NCI-H2227 (cell line): Measurements from ENCODE around the gene RAD23A.
A peak's percentile ranks its signal among the peaks of the same experiment; 100 is the strongest.
"Not testable (repeated sequence)": the region's sequence is repeated elsewhere in the genome, so short reads cannot be mapped to it uniquely, and the experiment has no call there.

Source experiments
- DNase-seq: peaks from one replicate; lab custom pipeline; 2025; ENCODE audit not compliant: unreplicated experiment; lab: John Stamatoyannopoulos, UW

The RAD23A gene

GRCh38 chr19:12937927-12938778 lies 7.5 kb upstream of the RAD23A start, which contains the start of gene CALR:
TSS of gene CALR (plus strand) at chr19:12938609. CDS start at chr19:12938680, 71 bp downstream.
- DNase-seq: peak; percentile 98

DNA sequence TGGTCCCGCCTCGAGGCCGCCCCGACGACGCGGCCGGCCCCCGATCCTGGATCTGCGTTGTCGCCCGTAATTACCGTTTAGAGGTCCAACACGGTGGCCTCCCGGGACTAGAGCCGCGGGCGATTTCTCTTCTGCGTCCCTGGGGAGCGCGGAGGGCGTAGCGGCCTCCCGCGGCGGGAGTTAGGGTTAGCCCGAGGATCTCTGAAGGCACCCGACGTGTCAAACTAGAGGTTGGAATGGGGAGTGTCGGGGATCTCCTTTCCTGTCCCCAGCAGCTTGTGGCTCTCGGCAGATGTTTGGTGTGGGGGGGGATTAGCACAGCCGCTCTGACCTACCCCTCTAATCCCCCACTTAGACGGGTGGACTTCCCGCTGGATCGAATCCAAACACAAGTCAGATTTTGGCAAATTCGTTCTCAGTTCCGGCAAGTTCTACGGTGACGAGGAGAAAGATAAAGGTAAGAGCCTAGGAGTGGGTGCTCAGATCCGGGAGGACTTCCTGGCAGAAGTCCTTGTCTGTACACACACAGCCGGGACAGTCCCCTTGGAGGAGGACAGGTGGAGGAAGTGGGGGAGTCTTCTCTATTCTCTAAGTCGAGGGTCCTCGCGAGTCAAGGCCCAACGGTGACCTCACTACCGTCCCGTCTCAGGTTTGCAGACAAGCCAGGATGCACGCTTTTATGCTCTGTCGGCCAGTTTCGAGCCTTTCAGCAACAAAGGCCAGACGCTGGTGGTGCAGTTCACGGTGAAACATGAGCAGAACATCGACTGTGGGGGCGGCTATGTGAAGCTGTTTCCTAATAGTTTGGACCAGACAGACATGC lies 6.7 kb upstream of the RAD23A start:
- peak; percentile 48 for DNase-seq

DNA sequence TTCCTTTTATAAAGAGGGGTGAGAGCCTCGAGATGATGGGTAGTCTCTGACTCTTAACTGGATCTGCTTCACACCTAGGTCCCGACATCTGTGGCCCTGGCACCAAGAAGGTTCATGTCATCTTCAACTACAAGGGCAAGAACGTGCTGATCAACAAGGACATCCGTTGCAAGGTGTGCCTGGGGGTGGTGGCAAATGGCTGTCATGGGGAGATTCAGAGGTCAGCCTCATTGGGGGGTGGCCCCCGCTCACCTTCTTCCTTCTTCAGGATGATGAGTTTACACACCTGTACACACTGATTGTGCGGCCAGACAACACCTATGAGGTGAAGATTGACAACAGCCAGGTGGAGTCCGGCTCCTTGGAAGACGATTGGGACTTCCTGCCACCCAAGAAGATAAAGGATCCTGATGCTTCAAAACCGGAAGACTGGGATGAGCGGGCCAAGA lies 5.7 kb upstream of the RAD23A start:
- DNase-seq: no peak

DNA sequence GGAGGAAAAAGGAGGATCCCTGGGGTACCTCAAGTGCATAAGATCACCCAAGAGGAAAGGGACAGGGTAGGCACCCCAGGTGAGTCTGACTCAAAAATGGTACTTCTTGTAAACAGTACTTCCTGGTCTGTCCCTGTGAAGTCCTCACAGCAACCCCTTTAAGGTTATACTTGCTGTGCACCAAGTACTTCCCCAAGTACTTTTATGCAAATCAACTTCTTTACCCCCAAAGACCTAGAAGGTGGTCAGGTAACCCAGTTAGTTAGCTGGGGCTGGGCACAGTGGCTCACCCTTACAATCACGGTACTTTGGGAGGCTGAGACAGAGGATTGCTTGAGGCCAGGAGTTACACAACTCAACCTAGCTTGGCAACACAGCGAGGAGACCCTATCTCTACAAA lies 4.8 kb upstream of the RAD23A start:
- DNase-seq: no peak

GRCh38 chr19:12943437-12944044 lies 2.1 kb upstream of the RAD23A start:
- DNase-seq: no peak

DNA sequence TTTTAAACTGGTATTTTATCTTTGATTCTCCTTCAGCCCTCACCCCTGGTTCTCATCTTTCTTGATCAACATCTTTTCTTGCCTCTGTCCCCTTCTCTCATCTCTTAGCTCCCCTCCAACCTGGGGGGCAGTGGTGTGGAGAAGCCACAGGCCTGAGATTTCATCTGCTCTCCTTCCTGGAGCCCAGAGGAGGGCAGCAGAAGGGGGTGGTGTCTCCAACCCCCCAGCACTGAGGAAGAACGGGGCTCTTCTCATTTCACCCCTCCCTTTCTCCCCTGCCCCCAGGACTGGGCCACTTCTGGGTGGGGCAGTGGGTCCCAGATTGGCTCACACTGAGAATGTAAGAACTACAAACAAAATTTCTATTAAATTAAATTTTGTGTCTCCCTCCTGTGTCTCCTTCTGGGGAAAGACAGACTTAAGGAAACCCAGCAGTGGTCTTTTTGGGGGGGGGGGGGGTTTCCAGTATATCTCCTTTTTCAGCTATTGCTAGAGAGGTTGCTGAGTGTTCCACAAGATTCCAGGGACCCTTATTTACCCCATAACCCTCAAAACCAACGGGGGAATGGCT lies 1.5 kb upstream of the RAD23A start:
- no peak for DNase-seq

GRCh38 chr19:12946092-12946721 lies 545 bp downstream of the RAD23A start:
- peak; percentile 73 for DNase-seq

GRCh38 chr19:12946731-12947496 lies 1.3 kb downstream of the RAD23A start:
- DNase-seq: no peak

- no peak for DNase-seq
These were observed 2.3 kb downstream of the RAD23A start for GRCh38 chr19:12947702-12948611.

DNA sequence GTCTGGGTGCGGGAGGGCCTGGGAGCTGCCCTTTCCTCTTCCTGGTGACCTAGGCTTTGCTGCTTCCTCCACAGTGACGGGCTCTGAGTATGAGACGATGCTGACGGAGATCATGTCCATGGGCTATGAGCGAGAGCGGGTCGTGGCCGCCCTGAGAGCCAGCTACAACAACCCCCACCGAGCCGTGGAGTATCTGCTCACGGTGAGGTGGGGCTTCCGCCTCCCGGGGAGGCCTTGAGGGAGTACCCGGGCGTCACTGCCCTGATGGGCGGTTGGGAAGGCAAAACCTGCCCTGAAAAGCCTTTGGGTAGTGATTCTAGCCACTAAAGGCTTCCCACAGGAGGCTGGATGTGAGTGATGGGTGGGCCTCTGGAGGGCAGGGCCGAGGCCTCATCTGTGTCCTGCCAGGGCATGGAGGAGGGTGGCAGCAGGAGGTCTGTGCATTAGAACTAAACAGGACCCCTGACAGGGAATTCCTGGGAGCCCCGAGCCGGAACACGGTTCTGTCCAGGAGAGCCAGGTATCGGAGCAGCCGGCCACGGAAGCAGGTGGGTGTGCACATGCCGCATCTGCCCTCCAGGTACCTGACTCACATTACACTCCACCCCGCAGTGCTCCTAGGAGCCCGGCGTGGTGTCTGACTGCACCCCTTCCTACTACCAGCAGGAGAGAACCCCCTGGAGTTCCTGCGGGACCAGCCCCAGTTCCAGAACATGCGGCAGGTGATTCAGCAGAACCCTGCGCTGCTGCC lies 3.1 kb downstream of the RAD23A start:
- DNase-seq: no peak

- no peak for DNase-seq
These were observed 4.0 kb downstream of the RAD23A start for GRCh38 chr19:12949363-12950283.

DNA sequence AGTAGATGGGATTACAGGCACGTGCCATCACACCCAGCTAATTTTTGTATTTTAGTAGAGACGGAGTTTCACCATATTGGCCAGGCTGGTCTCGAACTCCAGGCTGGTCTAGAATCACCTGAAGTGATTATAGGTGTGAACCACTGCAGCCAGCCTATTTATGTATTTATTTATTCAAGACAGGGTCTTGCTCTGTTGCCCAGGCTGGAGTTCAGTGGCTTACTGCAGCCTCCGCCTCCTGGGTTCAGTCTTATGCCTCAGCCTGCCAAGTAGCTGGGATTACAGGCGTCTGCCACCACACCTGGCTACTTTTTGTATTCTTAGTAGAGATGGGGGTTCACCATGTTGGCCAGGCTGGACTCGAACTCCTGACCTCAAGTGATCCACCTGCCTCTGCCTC lies 6.4 kb downstream of the RAD23A start:
- DNase-seq: not testable (repeated sequence)

GRCh38 chr19:12952488-12953137 lies 7.0 kb downstream of the RAD23A start:
- DNase-seq: peak; percentile 16

GRCh38 chr19:12953138-12953798 lies 7.6 kb downstream of the RAD23A start:
- DNase-seq: no peak

- no peak for DNase-seq
These were observed 8.3 kb downstream of the RAD23A start for GRCh38 chr19:12953799-12954611.
